ENCODE measurements around the gene PITHD1.
"Not testable (repeated sequence)": the region's sequence is repeated elsewhere in the genome, so short reads cannot be mapped to it uniquely, and the experiment has no call there.

The PITHD1 gene

GRCh38 chr1:23827717-23828116 lies 49.5 kb downstream of the PITHD1 start:
- DNase-seq = no peak

- not testable (repeated sequence) for DNase-seq
These were observed 55.9 kb downstream of the PITHD1 start for GRCh38 chr1:23834156-23834555.

- DNase-seq = no peak
These were observed 57.8 kb downstream of the PITHD1 start for GRCh38 chr1:23836037-23836436.

Measured in midbrain (tissue), 1 donor.